Spleen (tissue), 11 donors: ENCODE results near the gene PDGFA. TPM values are rescaled to one million over a fixed set of nuclear protein-coding genes. Genes with fewer than 3 reads are reported as not detected.

Source experiments
- DNase-seq: peaks from one replicate; pipeline ENCODE4 v3.0.0-alpha.2; 2020
- H3K27ac ChIP-seq, 8 donors: fragments of 200-600 bp; sonication (generic) in 7 of 8; 1 replicate in 4 of 8; 2 replicates in 4 of 8; pipeline versions ENCODE4 v1.5.0 to v1.8.0; 2016 to 2021; ENCODE audit warnings: inconsistent platforms in 4 of 8, mild to moderate bottlenecking in 4 of 8, moderate library complexity in 1 of 8
- H3K27me3 ChIP-seq, 7 donors: fragments of 200-600 bp; sonication (generic) in 6 of 7; replicated peaks in 1 of 7; 1 replicate in 4 of 7; 2 replicates in 3 of 7; pipeline versions ENCODE4 v1.5.0 to v1.8.0; 2016 to 2021; ENCODE audit warnings: inconsistent platforms in 3 of 7, mild to moderate bottlenecking in 1 of 7
- H3K36me3 ChIP-seq, 6 donors: fragments of 200-600 bp; sonication (generic) in 5 of 6; 1 replicate in 4 of 6; 2 replicates in 2 of 6; pipeline versions ENCODE4 v1.5.0 to v1.8.0; 2016 to 2021; ENCODE audit warnings: inconsistent platforms in 2 of 6
- H3K4me1 ChIP-seq, 6 donors: fragments of 200-600 bp; sonication (generic) in 5 of 6; 1 replicate in 3 of 6; 2 replicates in 3 of 6; pipeline versions ENCODE4 v1.5.0 to v1.8.0; 2016 to 2021; ENCODE audit warnings: inconsistent platforms in 3 of 6
- H3K4me3 ChIP-seq, 8 donors: fragments of 200-600 bp; sonication (generic) in 7 of 8; 1 replicate in 4 of 8; 2 replicates in 4 of 8; pipeline versions ENCODE4 v1.5.0 to v1.8.0; 2016 to 2021; ENCODE audit warnings: inconsistent platforms in 4 of 8, mild to moderate bottlenecking in 4 of 8, moderate library complexity in 2 of 8
- H3K9me3 ChIP-seq, 8 donors: fragments of 200-600 bp; sonication (generic) in 7 of 8; 1 replicate in 4 of 8; 2 replicates in 4 of 8; pipeline versions ENCODE4 v1.5.0 to v1.8.0; 2016 to 2021; ENCODE audit warnings: inconsistent platforms in 4 of 8
- POLR2A ChIP-seq, 3 donors: fragments of 450-650 bp; IDR thresholded peaks; one replicate each; pipeline ENCODE4 v1.5.1; 2017; ENCODE audit warnings: antibody characterized with exemption in 3 of 3, mild to moderate bottlenecking in 1 of 3
- POLR2AphosphoS5 ChIP-seq, 3 donors: sonication (generic); formaldehyde crosslinking; IDR thresholded peaks; one replicate each; pipeline ENCODE4 v1.5.1; 2017; ENCODE audit warnings: antibody characterized with exemption in 3 of 3
- WGBS, 5 donors: extraction: QIAGEN DNeasy Blood & Tissue Kit in 3 of 5; methylation state at CpG; one replicate each; pipeline versions ENCODE4 v1.1.5 to v1.1.7; 2013 to 2018; 5-methylcytosine and 5-hydroxymethylcytosine counted together
- intact Hi-C: fragments of 100-400 bp; cut with DNase I; formaldehyde crosslinking; loops from one replicate; pipeline ENCODE4 v1.15.0; 2023; ENCODE audit warnings: low total_unique reads
- polyA plus RNA-seq, 3 donors: library from polyadenylated mRNA; stranded (reverse); fragments of 200-250 nt; gene quantifications; one replicate each; pipeline ENCODE4 v1.2.1, GENCODE V29; 2013
- total RNA-seq, 7 donors: library from RNA; depleted of rRNA in 3 of 7; stranded (reverse); fragments of >200 nt in 3 of 7; fragmentation: NEBNext Ultra II Directional in 4 of 7; extraction: Animal tissue kit (Norgen Biotek cat#: 25700) in 4 of 7; gene quantifications; one replicate each; pipeline versions ENCODE4 v1.1.0 to v1.2.1, GENCODE V29; 2016 to 2021
- TF ChIP-seq, protein P1 (sequence below), 11 experiments: fragments of 200-600 bp in 7 of 11; fragments of 450-650 bp in 4 of 11; sonication (generic) in 4 of 11; IDR thresholded peaks in 8 of 11; conservative IDR thresholded peaks in 3 of 11; 1 replicate in 7 of 11; 2 replicates in 4 of 11; pipeline versions ENCODE4 v1.4.0 to v1.8.0; 2016 to 2021; ENCODE audit warnings: antibody characterized with exemption in 11 of 11, inconsistent platforms in 4 of 11, mild to moderate bottlenecking in 1 of 11
- donor health status: healthy with polysubstance abuse.
- donor health status: DM: no; HTN: no; CAD: no; lungs with moderate emphysema.
- donor health status: DM: no; HTN: no; CAD: no.
- donor health status: Bipolar disorder and iron deficiency.
- donor health status: healthy.
- donor health status: DM: no; HTN: no; CAD: no.
- donor health status: DM: yes; HTN: yes; CAD: no.

The PDGFA gene
- total and polyA plus RNA-seq, 10 donors = 6.1 to 49.5 (median 19.9) TPM

DNA sequence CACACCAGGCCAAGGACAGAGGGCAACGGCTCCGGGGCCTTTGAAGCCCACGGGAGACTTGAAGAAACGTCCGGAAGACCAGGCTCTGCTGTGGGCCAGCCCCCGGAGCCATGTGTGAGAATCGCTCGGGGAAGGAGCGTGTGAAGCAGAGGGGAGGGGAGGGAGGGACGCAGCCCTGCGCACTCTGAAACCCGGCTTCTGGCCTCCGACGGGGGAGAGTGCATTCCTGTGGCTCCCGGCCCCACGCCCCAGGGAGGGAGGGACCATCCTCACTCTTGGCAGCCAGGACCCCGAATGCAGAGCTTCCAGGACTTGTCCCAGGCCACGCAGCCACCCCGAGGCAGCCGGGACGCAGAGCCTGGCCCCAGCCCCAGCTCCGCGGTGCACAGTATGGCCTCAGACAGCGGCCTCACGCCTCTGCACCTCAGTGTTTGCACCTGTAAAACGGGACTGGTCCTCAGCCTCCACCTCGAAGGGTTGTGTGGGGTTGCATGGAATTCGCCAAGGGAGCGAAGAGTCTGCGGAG, 67.4 kb downstream of the PDGFA start:
- peak; percentile 69 for DNase-seq
- peaks cover 0 to 57% (median 9%) of the 10 kb centered on the region in 7 donors for H3K27me3 ChIP-seq
- peak; percentile 26 to 74 (median 61) for TF ChIP-seq POLR2AphosphoS5 (IDR thresholded peaks at IDR 0.05)
- TF ChIP-seq, protein P1, sequence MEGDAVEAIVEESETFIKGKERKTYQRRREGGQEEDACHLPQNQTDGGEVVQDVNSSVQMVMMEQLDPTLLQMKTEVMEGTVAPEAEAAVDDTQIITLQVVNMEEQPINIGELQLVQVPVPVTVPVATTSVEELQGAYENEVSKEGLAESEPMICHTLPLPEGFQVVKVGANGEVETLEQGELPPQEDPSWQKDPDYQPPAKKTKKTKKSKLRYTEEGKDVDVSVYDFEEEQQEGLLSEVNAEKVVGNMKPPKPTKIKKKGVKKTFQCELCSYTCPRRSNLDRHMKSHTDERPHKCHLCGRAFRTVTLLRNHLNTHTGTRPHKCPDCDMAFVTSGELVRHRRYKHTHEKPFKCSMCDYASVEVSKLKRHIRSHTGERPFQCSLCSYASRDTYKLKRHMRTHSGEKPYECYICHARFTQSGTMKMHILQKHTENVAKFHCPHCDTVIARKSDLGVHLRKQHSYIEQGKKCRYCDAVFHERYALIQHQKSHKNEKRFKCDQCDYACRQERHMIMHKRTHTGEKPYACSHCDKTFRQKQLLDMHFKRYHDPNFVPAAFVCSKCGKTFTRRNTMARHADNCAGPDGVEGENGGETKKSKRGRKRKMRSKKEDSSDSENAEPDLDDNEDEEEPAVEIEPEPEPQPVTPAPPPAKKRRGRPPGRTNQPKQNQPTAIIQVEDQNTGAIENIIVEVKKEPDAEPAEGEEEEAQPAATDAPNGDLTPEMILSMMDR (IDR thresholded peaks at IDR 0.05 in 8 of 11, conservative IDR thresholded peaks at IDR 0.05 in 3 of 11) = no peak
- no peaks in the 10 kb centered on the region for H3K9me3 ChIP-seq
- H3K36me3 ChIP-seq = no peaks in the 10 kb centered on the region
- no peak overlapping the region for H3K4me3 ChIP-seq
- H3K4me1 ChIP-seq = peaks cover 0 to 39% (median 15%) of the 10 kb centered on the region in 6 donors
- H3K27ac ChIP-seq = peak overlapping the region in 5 of 8 donors; percentile 14 to 32 (median 17)
- intact Hi-C loops = no loop called here
- whole genome bisulfite sequencing, 5 donors = 29 to 44% (median 33%) methylated on average over 27 to 30 of the region's 30 CpGs

DNA sequence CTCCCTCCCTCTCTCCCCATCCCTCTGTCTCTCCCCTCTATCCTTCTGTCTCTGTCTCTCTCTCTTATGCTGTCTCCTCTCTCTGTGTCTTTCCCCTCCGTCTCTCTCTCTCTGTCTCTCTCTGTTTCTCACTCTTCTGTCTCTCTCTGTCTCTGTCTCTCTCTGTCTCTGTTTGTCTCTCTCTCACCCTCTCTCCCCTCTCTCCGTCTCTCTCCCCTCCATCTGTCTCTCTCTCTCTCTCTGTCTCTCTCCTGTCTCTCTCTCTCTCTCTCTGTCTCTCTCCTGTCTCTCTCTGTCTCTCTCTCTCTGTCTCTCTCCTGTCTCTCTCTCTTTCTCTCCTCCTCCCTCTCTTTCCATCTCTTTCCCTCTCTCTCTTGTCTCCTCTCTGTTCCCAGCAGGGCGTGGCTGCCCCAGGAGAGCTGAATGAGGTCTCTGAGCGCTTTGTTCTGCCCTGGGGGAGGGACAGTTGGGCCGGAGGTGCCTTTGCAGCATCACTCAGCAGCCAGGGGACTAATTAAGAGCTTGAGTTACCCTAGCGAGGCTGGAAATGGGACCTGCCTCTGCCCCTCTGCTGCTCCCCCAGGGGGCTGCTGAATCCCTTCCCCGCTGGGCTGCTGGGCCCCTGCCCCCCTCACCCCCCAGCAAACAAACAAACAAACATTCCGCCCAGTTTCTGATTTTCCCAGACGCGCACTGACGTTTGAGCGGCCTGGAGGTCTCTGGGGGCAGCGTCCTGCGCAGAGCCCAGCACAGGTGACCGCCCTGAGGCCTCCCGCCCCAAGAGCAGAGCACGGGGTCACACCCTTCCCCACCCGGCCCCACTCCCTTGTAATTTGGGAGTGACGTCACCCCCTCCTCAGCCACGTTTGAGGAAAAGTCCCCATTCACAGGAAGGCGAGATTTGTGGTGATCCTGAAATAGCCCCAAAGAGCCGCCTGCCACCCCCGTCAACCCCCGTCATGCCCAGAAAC, 68.1 kb downstream of the PDGFA start:
- intact Hi-C loops = no loop called here
- TF ChIP-seq POLR2A (IDR thresholded peaks at IDR 0.05) = no peak
- no peak for TF ChIP-seq POLR2AphosphoS5 (IDR thresholded peaks at IDR 0.05)
- TF ChIP-seq, protein P1 (IDR thresholded peaks at IDR 0.05 in 8 of 11, conservative IDR thresholded peaks at IDR 0.05 in 3 of 11) = no peak
- no peaks in the 10 kb centered on the region for H3K36me3 ChIP-seq
- H3K9me3 ChIP-seq = no peaks in the 10 kb centered on the region
- WGBS, 5 donors = 50 to 66% (median 58%) methylated on average over 24 of the region's 24 CpGs
- H3K4me1 ChIP-seq = peaks cover 0 to 39% (median 15%) of the 10 kb centered on the region in 6 donors
- peak overlapping the region in 5 of 8 donors; percentile 14 to 32 (median 17) for H3K27ac ChIP-seq
- no peak for DNase-seq
- peaks cover 0 to 57% (median 9%) of the 10 kb centered on the region in 7 donors for H3K27me3 ChIP-seq
- no peak overlapping the region for H3K4me3 ChIP-seq

DNA sequence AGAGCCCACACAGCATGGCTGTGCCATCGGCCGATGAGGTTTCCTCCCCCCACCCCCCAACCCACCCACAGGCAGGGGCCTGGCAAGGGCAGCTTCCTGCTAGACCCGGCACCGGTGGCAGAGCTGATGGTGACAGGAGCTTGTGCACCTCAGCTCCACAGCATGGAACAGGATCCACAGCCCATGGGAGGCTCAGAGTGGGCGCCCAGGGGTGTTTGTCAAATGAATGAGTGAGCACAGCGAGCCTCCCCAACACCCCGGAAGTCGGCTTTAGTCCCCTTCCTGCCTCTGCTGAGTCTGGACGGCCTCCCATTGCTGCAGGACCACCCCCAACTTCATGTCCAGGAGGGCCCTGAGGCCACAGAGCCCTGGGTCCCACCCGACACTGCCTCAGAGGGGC, 68.9 kb downstream of the PDGFA start:
- H3K9me3 ChIP-seq = no peaks in the 10 kb centered on the region
- H3K4me3 ChIP-seq = no peak overlapping the region
- 26 to 40% (median 31%) methylated on average over 7 to 10 of the region's 10 CpGs for WGBS, 5 donors
- H3K27me3 ChIP-seq = peaks cover 0 to 57% (median 9%) of the 10 kb centered on the region in 7 donors
- intact Hi-C loops = no loop called here
- TF ChIP-seq POLR2AphosphoS5 (IDR thresholded peaks at IDR 0.05) (no peak), POLR2A (IDR thresholded peaks at IDR 0.05) (no peak)
- TF ChIP-seq, protein P1 (IDR thresholded peaks at IDR 0.05 in 8 of 11, conservative IDR thresholded peaks at IDR 0.05 in 3 of 11) = no peak
- no peaks in the 10 kb centered on the region for H3K36me3 ChIP-seq
- peak; percentile 51 for DNase-seq
- H3K27ac ChIP-seq = no peak overlapping the region
- peaks cover 0 to 39% (median 15%) of the 10 kb centered on the region in 6 donors for H3K4me1 ChIP-seq

DNA sequence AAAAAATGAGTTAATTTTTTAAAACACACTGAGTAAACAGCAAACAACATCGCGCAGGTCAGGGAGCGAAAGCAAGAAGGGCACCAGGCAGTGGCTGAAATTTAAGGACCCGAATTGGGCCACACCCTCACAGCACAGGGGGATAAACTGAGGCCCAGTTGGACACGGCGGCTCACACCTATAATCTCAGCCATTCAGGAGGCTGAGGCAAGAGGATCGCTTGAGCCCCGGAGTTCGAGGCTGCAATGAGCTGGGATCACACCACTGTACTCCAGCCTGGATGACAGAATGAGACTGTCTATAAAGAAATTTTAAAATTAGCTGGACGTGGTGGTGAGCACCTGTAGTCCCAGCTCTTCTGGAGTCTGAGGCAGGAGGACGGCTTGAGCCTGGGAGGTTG, 69.6 kb downstream of the PDGFA start:
- Histone ChIP-seq H3K36me3 (no peaks in the 10 kb centered on the region), H3K4me1 (peaks cover 0 to 32% (median 12%) of the 10 kb centered on the region in 6 donors), H3K27me3 (peaks cover 0 to 50% (median 9%) of the 10 kb centered on the region in 7 donors), H3K27ac (no peak overlapping the region), H3K4me3 (no peak overlapping the region), H3K9me3 (no peaks in the 10 kb centered on the region)
- intact Hi-C loops = no loop called here
- 91 to 95% (median 94%) methylated on average over 11 of the region's 11 CpGs for WGBS, 5 donors
- no peak for DNase-seq
- no peak for TF ChIP-seq POLR2A (IDR thresholded peaks at IDR 0.05)
- no peak for TF ChIP-seq POLR2AphosphoS5 (IDR thresholded peaks at IDR 0.05)
- TF ChIP-seq, protein P1 (IDR thresholded peaks at IDR 0.05 in 8 of 11, conservative IDR thresholded peaks at IDR 0.05 in 3 of 11) = no peak
